Breast epithelium (tissue), 4 donors: ENCODE results near the gene SLC38A6. TPM values are rescaled to one million over a fixed set of nuclear protein-coding genes. Genes with fewer than 3 reads are reported as not detected.

Experiments used
- DNase-seq, 2 donors: peaks; one replicate each; pipeline ENCODE4 v3.0.0-alpha.2; 2019; ENCODE audit warnings: low spot score in 2 of 2
- H3K27ac ChIP-seq, 2 donors: fragments of 200-600 bp; sonication (generic) in 1 of 2; one replicate each; pipeline ENCODE4 v1.5.1; 2016 to 2019; ENCODE audit warnings: mild to moderate bottlenecking in 1 of 2
- H3K27me3 ChIP-seq, 2 donors: fragments of 200-600 bp; sonication (generic) in 1 of 2; one replicate each; pipeline versions ENCODE4 v1.5.1 to v1.6.0; 2017 to 2019; ENCODE audit warnings: control low read depth in 1 of 2, mild to moderate bottlenecking in 1 of 2
- H3K36me3 ChIP-seq: fragments of 200-600 bp; one replicate; pipeline ENCODE4 v1.5.1; 2019
- H3K4me1 ChIP-seq, 2 donors: fragments of 200-600 bp; sonication (generic); one replicate each; pipeline ENCODE4 v1.5.1; 2016 to 2019; ENCODE audit warnings: control low read depth in 1 of 2
- H3K4me3 ChIP-seq, 3 donors: fragments of 200-600 bp; sonication (generic); 1 replicate in 2 of 3; 2 replicates in 1 of 3; pipeline ENCODE4 v1.5.1; 2016 to 2019; ENCODE audit warnings: mild to moderate bottlenecking in 3 of 3, moderate library complexity in 2 of 3
- H3K9me3 ChIP-seq, 2 donors: fragments of 200-600 bp; sonication (generic) in 1 of 2; one replicate each; pipeline ENCODE4 v1.5.1; 2016 to 2019; ENCODE audit warnings: control low read depth in 1 of 2
- CTCF ChIP-seq, 3 donors: fragments of 450-650 bp; IDR thresholded peaks; one replicate each; pipeline ENCODE4 v1.5.1; 2016 to 2017; ENCODE audit warnings: antibody characterized with exemption in 3 of 3, mild to moderate bottlenecking in 3 of 3, moderate library complexity in 3 of 3
- POLR2A ChIP-seq: fragments of 450-650 bp; IDR thresholded peaks from one replicate; pipeline ENCODE4 v1.6.1; 2016; ENCODE audit warnings: antibody characterized with exemption, mild to moderate bottlenecking, moderate library complexity
- POLR2AphosphoS5 ChIP-seq, 3 donors: sonication (generic); formaldehyde crosslinking; IDR thresholded peaks; one replicate each; pipeline ENCODE4 v1.6.1; 2017; ENCODE audit warnings: antibody characterized with exemption in 3 of 3
- intact Hi-C: fragments of 100-400 bp; cut with DNase I; formaldehyde crosslinking; loops from one replicate; pipeline ENCODE4 v1.15.1; 2023; ENCODE audit warnings: low total_unique reads
- total RNA-seq, 3 donors: library from RNA; depleted of rRNA; stranded (reverse); fragments of >200 nt; gene quantifications; one replicate each; pipeline ENCODE4 v1.1.0, GENCODE V29; 2016

The SLC38A6 gene
- total RNA-seq, 3 donors from 2014 or later, result 39.7 to 45.0 (median 44.1) TPM

GRCh38 chr14:61034416-61035120, 53.5 kb downstream of the SLC38A6 start:
- no peak for DNase-seq
- Histone ChIP-seq H3K27ac (no peak overlapping the region), H3K9me3 (no peaks in the 10 kb centered on the region), H3K4me1 (no peaks in the 10 kb centered on the region), H3K4me3 (no peak overlapping the region), H3K36me3 (no peaks in the 10 kb centered on the region), H3K27me3 (no peaks in the 10 kb centered on the region)
- intact Hi-C loops, result no loop called here
- TF ChIP-seq CTCF (IDR thresholded peaks at IDR 0.05), result no peak
- no peak for TF ChIP-seq POLR2A
- TF ChIP-seq POLR2AphosphoS5 (IDR thresholded peaks at IDR 0.05), result no peak

GRCh38 chr14:61037215-61037614, 56.2 kb downstream of the SLC38A6 start:
- Histone ChIP-seq H3K27ac (no peak overlapping the region), H3K27me3 (no peaks in the 10 kb centered on the region), H3K9me3 (no peaks in the 10 kb centered on the region), H3K4me1 (no peaks in the 10 kb centered on the region), H3K36me3 (no peaks in the 10 kb centered on the region), H3K4me3 (no peak overlapping the region)
- TF ChIP-seq POLR2A (no peak), CTCF (IDR thresholded peaks at IDR 0.05) (no peak), POLR2AphosphoS5 (IDR thresholded peaks at IDR 0.05) (no peak)
- intact Hi-C loops, result no loop called here
- DNase-seq, result no peak

- Histone ChIP-seq H3K4me1 (no peaks in the 10 kb centered on the region), H3K9me3 (no peaks in the 10 kb centered on the region), H3K27ac (no peak overlapping the region), H3K36me3 (no peaks in the 10 kb centered on the region), H3K27me3 (no peaks in the 10 kb centered on the region), H3K4me3 (no peak overlapping the region)
- no peak for DNase-seq
- intact Hi-C loops, result no loop called here
- no peak for TF ChIP-seq POLR2AphosphoS5 (IDR thresholded peaks at IDR 0.05)
- TF ChIP-seq POLR2A, result no peak
- no peak for TF ChIP-seq CTCF (IDR thresholded peaks at IDR 0.05)
These were observed 60.7 kb downstream of the SLC38A6 start for GRCh38 chr14:61041704-61042103.

GRCh38 chr14:61042220-61042619, 61.2 kb downstream of the SLC38A6 start:
- no peak for DNase-seq
- no peaks in the 10 kb centered on the region for H3K9me3 ChIP-seq
- no peaks in the 10 kb centered on the region for H3K36me3 ChIP-seq
- no peaks in the 10 kb centered on the region for H3K4me1 ChIP-seq
- TF ChIP-seq POLR2A (no peak), POLR2AphosphoS5 (IDR thresholded peaks at IDR 0.05) (no peak), CTCF (IDR thresholded peaks at IDR 0.05) (no peak)
- no peak overlapping the region for H3K27ac ChIP-seq
- H3K4me3 ChIP-seq, result no peak overlapping the region
- no peaks in the 10 kb centered on the region for H3K27me3 ChIP-seq
- intact Hi-C loops, result no loop called here

GRCh38 chr14:61043506-61043905, 62.5 kb downstream of the SLC38A6 start:
- Histone ChIP-seq H3K36me3 (no peaks in the 10 kb centered on the region), H3K9me3 (no peaks in the 10 kb centered on the region), H3K27me3 (no peaks in the 10 kb centered on the region), H3K27ac (no peak overlapping the region), H3K4me3 (no peak overlapping the region), H3K4me1 (no peaks in the 10 kb centered on the region)
- intact Hi-C loops, result no loop called here
- TF ChIP-seq POLR2AphosphoS5 (IDR thresholded peaks at IDR 0.05), result no peak
- DNase-seq, result no peak
